K562 (cell line): ENCODE measurements around the gene RIOK3. TPM values are rescaled to one million over a fixed set of nuclear protein-coding genes. Genes with fewer than 3 reads are reported as not detected.

Source experiments
- ADNP ChIP-seq: fragments of 200-800 bp; sonication (Bioruptor generic); IDR thresholded peaks from 2 replicates; pipeline ENCODE4 v1.6.1; 2016; ENCODE audit warnings: missing genetic modification characterization, missing compliant biosample characterization
- ASH1L ChIP-seq: fragments of 450-650 bp; IDR thresholded peaks from 2 replicates; pipeline ENCODE4 v1.6.1; 2018; ENCODE audit warnings: borderline replicate concordance, mild to moderate bottlenecking, low read depth; ENCODE audit not compliant: partially characterized antibody
- BCL6 ChIP-seq: fragments of 250-450 bp; sonication (Bioruptor Pico); IDR thresholded peaks from 2 replicates; pipeline ENCODE4 v1.4.0; 2020
- BCOR ChIP-seq: fragments of 450-650 bp; IDR thresholded peaks from 2 replicates; pipeline ENCODE4 v1.6.1; 2016
- CBFA2T2 ChIP-seq: fragments of 450-650 bp; conservative IDR thresholded peaks from 2 replicates; pipeline ENCODE4 v1.6.1; 2017; ENCODE audit warnings: mild to moderate bottlenecking
- DDX20 ChIP-seq: fragments of 450-650 bp; IDR thresholded peaks from 2 replicates; pipeline ENCODE4 v1.6.1; 2016; ENCODE audit warnings: missing genetic modification characterization, low read depth, mild to moderate bottlenecking, missing compliant biosample characterization, moderate library complexity
- MTF1 ChIP-seq: fragments of 250-450 bp; sonication (Bioruptor Pico); IDR thresholded peaks from 2 replicates; pipeline ENCODE4 v1.9.0; 2021; ENCODE audit warnings: moderate library complexity, mild to moderate bottlenecking, inconsistent platforms, borderline replicate concordance
- PML ChIP-seq: IDR thresholded peaks from 2 replicates; pipeline ENCODE4 v1.6.1; 2012; ENCODE audit warnings: low read length, inconsistent platforms
- RAD21 ChIP-seq, 2 experiments: fragments of 250-450 bp in 1 of 2; fragments of 450-650 bp in 1 of 2; sonication (Bioruptor Pico) in 1 of 2; formaldehyde crosslinking in 1 of 2; IDR thresholded peaks in 1 of 2; conservative IDR thresholded peaks in 1 of 2; 2 replicates each; pipeline versions ENCODE4 v1.4.0 to v1.8.0; 2020 to 2022; ENCODE audit warnings: mild to moderate bottlenecking in 2 of 2, moderate library complexity in 1 of 2
- XRCC3 ChIP-seq: fragments of 450-650 bp; IDR thresholded peaks from 2 replicates; pipeline ENCODE4 v1.6.1; 2017; ENCODE audit warnings: mild to moderate bottlenecking, moderate library complexity
- ZNF239 ChIP-seq: fragments of 250-450 bp; sonication (Bioruptor Pico); IDR thresholded peaks from 2 replicates; pipeline ENCODE4 v1.4.0; 2020; ENCODE audit warnings: mild to moderate bottlenecking
- ZNF436 ChIP-seq: fragments of 250-450, 450-650 bp; sonication (Bioruptor Pico); formaldehyde crosslinking; IDR thresholded peaks from 2 replicates; pipeline ENCODE4 v1.7.0; 2020; ENCODE audit warnings: mild to moderate bottlenecking
- ZNF444 ChIP-seq: fragments of 250-450 bp; sonication (Bioruptor Pico); IDR thresholded peaks from 2 replicates; pipeline ENCODE4 v1.4.0; 2020; ENCODE audit warnings: mild to moderate bottlenecking, moderate library complexity
- polyA plus RNA-seq, 8 experiments: library from polyadenylated mRNA; depleted of rRNA in 4 of 8; stranded (reverse) in 5 of 8; unstranded in 3 of 8; fragments of >200 nt; fragmentation: Nextera tagmentation in 2 of 8; fragmentation: Illumina TruSeq in 1 of 8; extraction: Ambion mirVana in 2 of 8; extraction: Trizol in 1 of 8; gene quantifications; 2 replicates each; pipeline versions ENCODE4 v1.2.1 to v1.2.3, GENCODE V29; 2011 to 2014; ENCODE audit warnings: inconsistent platforms in 1 of 8, missing spikeins in 1 of 8
- total RNA-seq, 7 experiments: library from RNA; depleted of rRNA in 6 of 7; stranded (reverse); fragments of >200 nt in 6 of 7; fragmentation: Illumina TruSeq in 2 of 7; extraction: Trizol in 2 of 7; gene quantifications; 2 replicates each; pipeline versions ENCODE4 v1.2.1 to v1.2.3, GENCODE V29; 2011 to 2021; ENCODE audit warnings: low replicate concordance in 1 of 7
- TF ChIP-seq, protein P1 (sequence below), 2 experiments: fragments of 450-650 bp; formaldehyde crosslinking in 1 of 2; IDR thresholded peaks; 2 replicates each; pipeline versions ENCODE4 v1.4.0 to v1.6.1; 2014 to 2020; ENCODE audit warnings: mild to moderate bottlenecking in 2 of 2, borderline replicate concordance in 1 of 2, low read depth in 1 of 2
- TF ChIP-seq, protein P2 (sequence below): fragments of 450-650 bp; IDR thresholded peaks from 2 replicates; pipeline ENCODE4 v1.6.1; 2017; ENCODE audit warnings: antibody characterized with exemption
- TF ChIP-seq, protein P3 (sequence below): sonication (generic); formaldehyde crosslinking; IDR thresholded peaks from 2 replicates; pipeline ENCODE4 v1.8.0; 2022; ENCODE audit warnings: missing genetic modification reagents, mild to moderate bottlenecking, moderate library complexity, borderline replicate concordance

The RIOK3 gene
- total and polyA plus RNA-seq, 9 of the 15 experiments (the other 6 are each of a cell fraction or from before 2014, with no cell fraction given): 21.4 to 89.5 (median 62.9) TPM

DNA sequence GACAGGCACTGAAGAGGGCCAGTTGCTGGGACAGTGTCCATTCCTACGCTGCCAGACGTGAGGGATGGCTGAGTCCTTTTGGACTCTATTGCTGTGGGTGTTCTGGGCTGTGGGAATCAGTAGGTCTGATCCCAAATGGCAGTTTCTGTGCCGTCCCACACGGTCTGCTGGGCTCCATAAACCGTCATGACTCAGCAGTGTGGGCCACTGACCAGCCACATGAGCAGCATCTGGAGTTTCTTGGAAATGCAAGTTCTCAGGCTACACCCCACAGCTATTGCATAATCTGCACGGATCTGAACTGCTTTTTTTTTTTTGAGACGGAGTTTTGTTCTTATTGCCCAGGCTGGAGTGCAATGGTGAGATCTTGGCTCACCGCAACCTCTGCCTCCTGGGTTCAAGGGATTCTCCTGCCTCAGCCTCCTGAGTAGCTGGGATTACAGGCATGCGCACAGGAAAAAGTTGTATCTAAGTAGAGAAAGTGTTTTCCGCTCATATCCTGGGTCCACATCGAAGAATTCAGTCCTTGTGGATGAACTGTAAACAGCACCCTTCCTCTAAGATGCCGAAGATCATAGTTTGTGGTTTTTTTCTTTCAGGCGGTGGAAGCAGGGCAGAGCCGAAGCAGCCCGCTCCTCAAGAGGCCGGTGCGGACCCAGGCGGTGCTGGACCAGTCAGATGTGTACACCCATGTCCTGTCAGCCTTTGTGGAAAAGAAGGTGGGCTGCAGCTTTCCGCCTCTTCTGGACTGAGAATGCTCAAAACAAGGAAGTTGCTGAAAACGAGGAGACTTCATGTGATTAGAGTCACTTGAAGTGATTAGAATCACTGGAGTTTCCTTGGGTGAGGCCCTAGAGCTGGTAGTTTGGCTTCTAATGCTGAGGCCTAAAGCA lies 75.7 kb downstream of the RIOK3 start (continued):
- TF ChIP-seq, protein P1, sequence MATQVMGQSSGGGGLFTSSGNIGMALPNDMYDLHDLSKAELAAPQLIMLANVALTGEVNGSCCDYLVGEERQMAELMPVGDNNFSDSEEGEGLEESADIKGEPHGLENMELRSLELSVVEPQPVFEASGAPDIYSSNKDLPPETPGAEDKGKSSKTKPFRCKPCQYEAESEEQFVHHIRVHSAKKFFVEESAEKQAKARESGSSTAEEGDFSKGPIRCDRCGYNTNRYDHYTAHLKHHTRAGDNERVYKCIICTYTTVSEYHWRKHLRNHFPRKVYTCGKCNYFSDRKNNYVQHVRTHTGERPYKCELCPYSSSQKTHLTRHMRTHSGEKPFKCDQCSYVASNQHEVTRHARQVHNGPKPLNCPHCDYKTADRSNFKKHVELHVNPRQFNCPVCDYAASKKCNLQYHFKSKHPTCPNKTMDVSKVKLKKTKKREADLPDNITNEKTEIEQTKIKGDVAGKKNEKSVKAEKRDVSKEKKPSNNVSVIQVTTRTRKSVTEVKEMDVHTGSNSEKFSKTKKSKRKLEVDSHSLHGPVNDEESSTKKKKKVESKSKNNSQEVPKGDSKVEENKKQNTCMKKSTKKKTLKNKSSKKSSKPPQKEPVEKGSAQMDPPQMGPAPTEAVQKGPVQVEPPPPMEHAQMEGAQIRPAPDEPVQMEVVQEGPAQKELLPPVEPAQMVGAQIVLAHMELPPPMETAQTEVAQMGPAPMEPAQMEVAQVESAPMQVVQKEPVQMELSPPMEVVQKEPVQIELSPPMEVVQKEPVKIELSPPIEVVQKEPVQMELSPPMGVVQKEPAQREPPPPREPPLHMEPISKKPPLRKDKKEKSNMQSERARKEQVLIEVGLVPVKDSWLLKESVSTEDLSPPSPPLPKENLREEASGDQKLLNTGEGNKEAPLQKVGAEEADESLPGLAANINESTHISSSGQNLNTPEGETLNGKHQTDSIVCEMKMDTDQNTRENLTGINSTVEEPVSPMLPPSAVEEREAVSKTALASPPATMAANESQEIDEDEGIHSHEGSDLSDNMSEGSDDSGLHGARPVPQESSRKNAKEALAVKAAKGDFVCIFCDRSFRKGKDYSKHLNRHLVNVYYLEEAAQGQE (IDR thresholded peaks at IDR 0.05; ENCODE audit: borderline replicate concordance): peak; percentile 29; the same call in 1 of the 2 replicates
- TF ChIP-seq, protein P1 (CRISPR knock-in tag; IDR thresholded peaks at IDR 0.05; ENCODE audit: low read depth): no peak
- TF ChIP-seq DDX20: no peak
- no peak for TF ChIP-seq ASH1L
- no peak for TF ChIP-seq XRCC3
- TF ChIP-seq, protein P2, sequence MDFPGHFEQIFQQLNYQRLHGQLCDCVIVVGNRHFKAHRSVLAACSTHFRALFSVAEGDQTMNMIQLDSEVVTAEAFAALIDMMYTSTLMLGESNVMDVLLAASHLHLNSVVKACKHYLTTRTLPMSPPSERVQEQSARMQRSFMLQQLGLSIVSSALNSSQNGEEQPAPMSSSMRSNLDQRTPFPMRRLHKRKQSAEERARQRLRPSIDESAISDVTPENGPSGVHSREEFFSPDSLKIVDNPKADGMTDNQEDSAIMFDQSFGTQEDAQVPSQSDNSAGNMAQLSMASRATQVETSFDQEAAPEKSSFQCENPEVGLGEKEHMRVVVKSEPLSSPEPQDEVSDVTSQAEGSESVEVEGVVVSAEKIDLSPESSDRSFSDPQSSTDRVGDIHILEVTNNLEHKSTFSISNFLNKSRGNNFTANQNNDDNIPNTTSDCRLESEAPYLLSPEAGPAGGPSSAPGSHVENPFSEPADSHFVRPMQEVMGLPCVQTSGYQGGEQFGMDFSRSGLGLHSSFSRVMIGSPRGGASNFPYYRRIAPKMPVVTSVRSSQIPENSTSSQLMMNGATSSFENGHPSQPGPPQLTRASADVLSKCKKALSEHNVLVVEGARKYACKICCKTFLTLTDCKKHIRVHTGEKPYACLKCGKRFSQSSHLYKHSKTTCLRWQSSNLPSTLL: no peak
- TF ChIP-seq ZNF436 (CRISPR knock-in tag): no peak
- 0 out of 2 replicates have a peak, but pooled peaks have one; percentile 43 for TF ChIP-seq ADNP (tag)
- no peak; the same call in 1 of the 2 replicates for TF ChIP-seq CBFA2T2
- no peak; a peak in 1 of 4 replicates for TF ChIP-seq RAD21 (CRISPR knock-in tag; conservative IDR thresholded peaks at IDR 0.05 in 1 of 2, IDR thresholded peaks at IDR 0.05 in 1 of 2)
- TF ChIP-seq ZNF239 (CRISPR knock-in tag): no peak; the same call in 1 of the 2 replicates
- TF ChIP-seq, protein P3, sequence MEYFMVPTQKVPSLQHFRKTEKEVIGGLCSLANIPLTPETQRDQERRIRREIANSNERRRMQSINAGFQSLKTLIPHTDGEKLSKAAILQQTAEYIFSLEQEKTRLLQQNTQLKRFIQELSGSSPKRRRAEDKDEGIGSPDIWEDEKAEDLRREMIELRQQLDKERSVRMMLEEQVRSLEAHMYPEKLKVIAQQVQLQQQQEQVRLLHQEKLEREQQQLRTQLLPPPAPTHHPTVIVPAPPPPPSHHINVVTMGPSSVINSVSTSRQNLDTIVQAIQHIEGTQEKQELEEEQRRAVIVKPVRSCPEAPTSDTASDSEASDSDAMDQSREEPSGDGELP (CRISPR knock-in tag): peak; percentile 79; the same call in 1 of the 2 replicates
- TF ChIP-seq BCL6: no peak
- TF ChIP-seq MTF1 (CRISPR knock-in tag): no peak
- TF ChIP-seq ZNF444: no peak
- 0 out of 2 replicates have a peak, but pooled peaks have one; percentile 22 for TF ChIP-seq PML
- peak; percentile 73 for TF ChIP-seq BCOR
